T-helper 1 cell treated with Interleukin-12 subunit alpha and Interleukin-12 subunit beta and Interleukin-4 antibody, amounts not matched to agents 30 μg/mL and 1 μg/mL, for 36 hours (primary cell): ENCODE data around the gene SYAP1.
"Not testable (repeated sequence)": the region's sequence is repeated elsewhere in the genome, so short reads cannot be mapped to it uniquely, and the experiment has no call there.

Experiments used
- H3K27ac Mint-ChIP-seq: one replicate; pipeline ENCODE4 v1.8.0; 2021; ENCODE audit warnings: mild to moderate bottlenecking, mixed read lengths
- H3K27me3 Mint-ChIP-seq: one replicate; pipeline ENCODE4 v1.8.0; 2021; ENCODE audit warnings: low read depth, mixed read lengths
- H3K36me3 Mint-ChIP-seq: one replicate; pipeline ENCODE4 v1.8.0; 2021; ENCODE audit warnings: low read depth, mixed read lengths
- H3K4me1 Mint-ChIP-seq: one replicate; pipeline ENCODE4 v1.8.0; 2021; ENCODE audit warnings: low read depth, mixed read lengths
- H3K4me3 Mint-ChIP-seq: one replicate; pipeline ENCODE4 v1.8.0; 2021; ENCODE audit warnings: mild to moderate bottlenecking, moderate library complexity, mixed read lengths
- H3K9me3 Mint-ChIP-seq: one replicate; pipeline ENCODE4 v1.8.0; 2021; ENCODE audit warnings: mixed read lengths

SYAP1 gene

DNA sequence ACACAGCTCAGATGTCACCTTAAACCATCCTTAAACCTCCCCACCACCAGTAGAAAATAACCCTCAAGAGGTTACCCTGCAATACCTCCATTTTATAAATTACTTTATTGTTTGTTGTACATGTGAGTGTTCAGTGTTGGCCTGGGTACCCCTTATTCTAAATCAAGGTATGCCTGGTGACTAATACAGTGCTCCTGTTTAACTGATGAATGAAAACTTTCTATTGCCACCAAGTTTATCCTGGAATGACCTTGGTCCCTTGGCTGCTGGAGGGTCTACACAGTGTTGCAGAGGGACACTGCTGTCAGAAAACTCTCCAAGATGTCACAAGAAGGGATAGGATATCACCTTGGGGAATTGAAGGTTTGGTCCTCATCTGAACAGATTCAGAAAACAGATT lies 59.6 kb downstream of the SYAP1 start:
- H3K36me3 Mint-ChIP-seq: no peaks in the 10 kb centered on the region
- no peak overlapping the region for H3K27ac Mint-ChIP-seq
- H3K27me3 Mint-ChIP-seq: no peaks in the 10 kb centered on the region
- H3K4me3 Mint-ChIP-seq: no peak overlapping the region
- H3K9me3 Mint-ChIP-seq: no peaks in the 10 kb centered on the region
- no peaks in the 10 kb centered on the region for H3K4me1 Mint-ChIP-seq

DNA sequence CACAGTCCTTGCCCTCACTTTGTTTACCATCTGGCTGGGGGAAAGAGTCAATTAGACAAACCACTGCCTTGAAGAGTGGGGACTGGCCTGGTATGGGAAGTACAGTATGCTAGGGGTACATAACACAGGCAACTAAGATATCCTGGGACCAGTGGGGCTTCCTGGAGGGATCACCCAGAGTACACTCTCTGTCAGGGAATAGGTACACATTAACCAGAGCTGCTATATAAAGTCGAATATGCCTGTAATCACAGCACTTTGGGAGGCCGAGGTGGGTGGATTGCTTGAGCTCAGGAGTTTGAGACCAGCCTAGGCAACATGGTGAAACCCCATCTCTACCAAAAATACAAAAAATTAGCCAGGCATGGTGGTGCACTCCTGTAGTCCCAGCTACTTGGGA lies 60.4 kb downstream of the SYAP1 start:
- H3K27ac Mint-ChIP-seq, H3K4me1 Mint-ChIP-seq, H3K36me3 Mint-ChIP-seq, H3K27me3 Mint-ChIP-seq, H3K9me3 Mint-ChIP-seq, H3K4me3 Mint-ChIP-seq: not testable (repeated sequence)

DNA sequence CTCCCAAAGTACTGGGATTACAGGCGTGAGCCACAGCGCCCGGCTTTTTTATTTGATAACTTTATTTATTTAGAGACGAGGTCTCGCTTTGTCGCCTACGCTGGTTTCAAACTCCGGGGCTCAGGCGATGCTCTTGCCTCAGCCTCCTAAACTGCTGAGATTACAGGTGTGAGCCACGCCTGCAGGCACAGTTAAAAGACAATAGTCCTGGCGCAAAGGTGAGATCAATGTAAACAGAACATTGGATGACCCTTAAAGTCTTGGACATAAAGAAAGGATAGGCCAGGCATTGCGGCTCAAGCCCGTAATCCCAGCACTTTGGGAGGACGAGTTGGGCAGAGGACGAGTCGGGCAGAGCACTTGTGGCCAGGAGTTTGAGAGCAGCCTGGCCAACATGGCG lies 64.0 kb downstream of the SYAP1 start:
- Mint-ChIP-seq H3K27me3 (no peaks in the 10 kb centered on the region), H3K9me3 (no peaks in the 10 kb centered on the region), H3K36me3 (no peaks in the 10 kb centered on the region), H3K4me1 (peaks cover 5% of the 10 kb centered on the region), H3K27ac (no peak overlapping the region), H3K4me3 (no peak overlapping the region)

- H3K9me3 Mint-ChIP-seq, H3K27me3 Mint-ChIP-seq, H3K4me1 Mint-ChIP-seq, H3K36me3 Mint-ChIP-seq, H3K27ac Mint-ChIP-seq, H3K4me3 Mint-ChIP-seq: not testable (repeated sequence)
Measured at GRCh38 chrX:16784440-16784839, 65.0 kb downstream of the SYAP1 start.

- Mint-ChIP-seq H3K36me3 (no peaks in the 10 kb centered on the region), H3K4me3 (peak overlapping the region; percentile 88), H3K9me3 (no peaks in the 10 kb centered on the region), H3K27me3 (no peaks in the 10 kb centered on the region), H3K27ac (peak overlapping the region; percentile 89), H3K4me1 (peaks cover 5% of the 10 kb centered on the region)
Measured at GRCh38 chrX:16785247-16786138, 66.1 kb downstream of the SYAP1 start.

DNA sequence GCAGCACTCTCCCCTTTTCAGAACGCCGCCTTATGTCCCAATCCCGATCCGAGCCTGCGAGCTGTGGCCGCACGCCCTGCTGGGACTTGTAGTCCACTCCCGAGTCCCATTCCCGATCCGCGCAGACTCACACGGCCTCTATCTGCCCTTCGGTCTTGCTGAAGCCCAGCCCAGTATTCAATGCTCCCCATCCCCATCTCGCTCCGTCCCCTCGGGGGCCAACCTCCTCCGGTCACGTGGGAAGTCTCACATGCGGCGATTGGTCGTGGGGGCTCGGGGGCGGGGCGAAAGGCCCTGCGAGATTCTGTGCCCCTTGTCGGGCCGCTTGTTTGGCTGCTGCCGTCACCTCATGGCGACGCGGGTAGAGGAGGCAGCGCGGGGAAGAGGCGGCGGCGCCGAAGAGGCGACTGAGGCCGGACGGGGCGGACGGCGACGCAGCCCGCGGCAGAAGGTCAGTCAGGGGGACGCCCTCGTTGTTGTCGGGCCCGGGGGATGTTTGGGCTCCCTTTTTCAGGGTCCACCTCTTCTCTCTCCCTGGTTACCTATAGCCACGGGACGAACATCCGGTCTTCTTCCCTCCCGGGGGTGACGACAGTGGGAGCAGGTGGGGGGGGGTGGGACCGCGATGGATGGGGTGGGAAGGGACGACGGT lies 66.9 kb downstream of the SYAP1 start, which contains the start of gene TXLNG:
Gene TXLNG (plus strand): TSS at position 328 of the 652 bp plus-strand sequence. CDS start 22 bp downstream, at position 350.
- no peaks in the 10 kb centered on the region for H3K27me3 Mint-ChIP-seq
- peak within 1 kb of the TSS; percentile 89 for H3K27ac Mint-ChIP-seq
- H3K36me3 Mint-ChIP-seq: no peaks in the 10 kb centered on the region

DNA sequence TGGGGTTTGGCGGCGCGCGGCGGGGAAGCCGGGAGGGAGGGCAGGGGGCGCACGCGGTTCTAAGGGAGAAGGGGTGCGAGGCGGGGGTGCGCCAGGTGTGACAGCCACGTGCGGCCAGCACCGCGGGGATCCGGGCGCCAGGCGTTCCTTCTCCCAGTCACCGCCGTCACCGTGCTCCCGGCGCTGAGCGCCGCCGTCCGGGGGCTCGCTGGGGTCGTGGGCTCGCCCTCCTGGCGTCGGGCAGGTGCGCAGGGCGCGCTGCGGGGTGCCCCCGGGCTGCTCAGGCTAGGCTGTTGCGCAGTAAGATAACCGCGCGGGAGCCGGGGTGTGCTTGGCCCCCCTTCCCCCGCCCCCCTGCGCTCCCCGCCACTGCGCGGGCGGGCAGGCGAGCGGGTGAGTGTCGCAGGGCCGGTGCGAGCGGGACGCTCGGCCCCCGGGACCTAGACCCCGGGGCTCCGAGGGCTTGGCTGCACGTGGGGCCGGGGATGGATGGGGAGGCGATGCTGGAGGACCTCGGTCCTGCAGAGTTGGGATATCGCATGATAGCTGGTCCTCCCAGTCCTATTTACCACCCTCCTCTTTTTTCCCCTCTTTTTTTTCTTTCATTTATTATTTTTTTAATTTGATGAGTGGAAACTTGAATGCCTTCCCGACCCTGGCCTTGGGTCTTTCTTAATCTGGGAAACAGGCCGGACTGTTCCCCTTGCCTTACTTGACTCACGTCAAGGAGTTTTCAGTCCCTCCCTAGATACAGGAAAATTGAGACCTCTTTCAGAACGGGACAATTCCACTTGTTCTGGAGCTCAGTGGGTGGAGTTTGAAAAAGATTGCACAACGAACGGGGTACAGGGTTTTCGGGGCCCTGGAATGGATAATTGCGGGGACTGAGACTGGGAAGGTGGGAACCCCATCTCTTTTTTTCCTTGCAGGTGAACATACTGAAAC lies 67.7 kb downstream of the SYAP1 start:
- Mint-ChIP-seq H3K4me1 (peaks cover 5% of the 10 kb centered on the region), H3K27ac (peak overlapping the region; percentile 57), H3K9me3 (no peaks in the 10 kb centered on the region), H3K36me3 (no peaks in the 10 kb centered on the region), H3K4me3 (peak overlapping the region; percentile 88), H3K27me3 (no peaks in the 10 kb centered on the region)

More for the DNA sequence above, 66.9 kb downstream of the SYAP1 start, which contains the start of gene TXLNG:
- Mint-ChIP-seq H3K4me1 (peaks cover 5% of the 10 kb centered on the region), H3K9me3 (no peaks in the 10 kb centered on the region), H3K4me3 (peak within 1 kb of the TSS; percentile 88)

DNA sequence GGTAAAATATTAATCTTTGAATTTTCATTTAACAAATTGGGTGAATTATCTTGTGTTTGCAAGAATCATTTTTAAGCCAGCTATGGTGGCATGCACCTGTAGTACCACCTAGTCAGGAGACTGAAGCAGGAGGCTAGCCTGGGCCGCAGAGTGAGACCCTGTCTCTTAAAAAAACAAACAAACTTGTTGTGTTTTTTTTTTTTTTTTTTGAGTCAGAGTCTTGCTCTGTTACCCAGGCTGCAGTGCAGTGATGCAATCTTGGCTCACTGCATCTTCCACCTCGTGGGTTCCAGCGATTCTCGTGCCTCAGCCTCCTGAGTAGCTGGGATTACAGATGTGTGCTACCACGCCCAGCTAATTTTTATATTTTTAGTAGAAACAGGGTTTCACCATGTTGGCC lies 69.1 kb downstream of the SYAP1 start:
- Mint-ChIP-seq H3K4me3 (no peak overlapping the region), H3K36me3 (no peaks in the 10 kb centered on the region), H3K9me3 (no peaks in the 10 kb centered on the region), H3K27ac (no peak overlapping the region), H3K27me3 (no peaks in the 10 kb centered on the region), H3K4me1 (peaks cover 5% of the 10 kb centered on the region)

- H3K9me3 Mint-ChIP-seq: no peaks in the 10 kb centered on the region
- H3K4me3 Mint-ChIP-seq: no peak overlapping the region
- no peak overlapping the region for H3K27ac Mint-ChIP-seq
- H3K4me1 Mint-ChIP-seq: no peaks in the 10 kb centered on the region
- H3K36me3 Mint-ChIP-seq: no peaks in the 10 kb centered on the region
- H3K27me3 Mint-ChIP-seq: no peaks in the 10 kb centered on the region
Measured at GRCh38 chrX:16796298-16796697, 76.9 kb downstream of the SYAP1 start.

GRCh38 chrX:16797358-16797757 lies 77.9 kb downstream of the SYAP1 start:
- H3K9me3 Mint-ChIP-seq: no peaks in the 10 kb centered on the region
- no peak overlapping the region for H3K4me3 Mint-ChIP-seq
- H3K4me1 Mint-ChIP-seq: no peaks in the 10 kb centered on the region
- no peaks in the 10 kb centered on the region for H3K27me3 Mint-ChIP-seq
- H3K36me3 Mint-ChIP-seq: no peaks in the 10 kb centered on the region
- no peak overlapping the region for H3K27ac Mint-ChIP-seq

DNA sequence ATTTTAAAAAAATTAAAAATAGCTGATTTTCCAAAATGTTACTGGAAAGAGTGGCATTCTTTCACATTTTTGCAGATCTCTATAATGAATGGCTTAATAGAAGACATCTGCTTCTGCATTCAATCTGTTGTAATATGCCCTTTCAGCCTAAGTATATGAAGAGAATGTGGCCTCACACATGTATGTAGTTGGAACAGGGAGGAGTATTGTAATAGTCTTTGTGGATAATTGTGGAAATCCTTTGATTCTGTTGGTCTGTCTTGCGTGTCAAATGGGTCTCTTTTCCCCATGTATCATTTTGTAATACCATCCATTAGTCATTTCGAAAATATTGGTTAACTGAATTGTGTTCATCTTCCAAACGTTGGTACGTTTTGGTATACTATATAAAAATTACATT lies 78.4 kb downstream of the SYAP1 start:
- Mint-ChIP-seq H3K27ac (no peak overlapping the region), H3K36me3 (no peaks in the 10 kb centered on the region), H3K27me3 (no peaks in the 10 kb centered on the region), H3K9me3 (no peaks in the 10 kb centered on the region), H3K4me1 (no peaks in the 10 kb centered on the region), H3K4me3 (no peak overlapping the region)

GRCh38 chrX:16804923-16805464 lies 85.6 kb downstream of the SYAP1 start:
- H3K4me1 Mint-ChIP-seq: peaks cover 5% of the 10 kb centered on the region

GRCh38 chrX:16807548-16807947 lies 88.1 kb downstream of the SYAP1 start:
- no peak overlapping the region for H3K4me3 Mint-ChIP-seq
- peaks cover 5% of the 10 kb centered on the region for H3K4me1 Mint-ChIP-seq
- no peaks in the 10 kb centered on the region for H3K27me3 Mint-ChIP-seq
- H3K9me3 Mint-ChIP-seq: no peaks in the 10 kb centered on the region
- no peak overlapping the region for H3K27ac Mint-ChIP-seq
- no peaks in the 10 kb centered on the region for H3K36me3 Mint-ChIP-seq

More at GRCh38 chrX:16804923-16805464, 85.6 kb downstream of the SYAP1 start:
- no peak overlapping the region for H3K4me3 Mint-ChIP-seq
- no peaks in the 10 kb centered on the region for H3K36me3 Mint-ChIP-seq
- no peaks in the 10 kb centered on the region for H3K27me3 Mint-ChIP-seq
- no peak overlapping the region for H3K27ac Mint-ChIP-seq
- H3K9me3 Mint-ChIP-seq: no peaks in the 10 kb centered on the region

GRCh38 chrX:16807976-16808542 lies 88.6 kb downstream of the SYAP1 start:
- Mint-ChIP-seq H3K4me1 (peaks cover 5% of the 10 kb centered on the region), H3K9me3 (no peaks in the 10 kb centered on the region), H3K36me3 (peaks cover 2% of the 10 kb centered on the region), H3K27ac (no peak overlapping the region), H3K4me3 (no peak overlapping the region), H3K27me3 (no peaks in the 10 kb centered on the region)
